Cerebellar nuclear complex (tissue), 1 donor: ENCODE measurements around the gene FAM3A.
"Not testable (repeated sequence)": the region's sequence is repeated elsewhere in the genome, so short reads cannot be mapped to it uniquely, and the experiment has no call there.

Experiments
- DNase-seq, 2 experiments: peaks; one replicate each; lab custom pipeline; 2025; lab: John Stamatoyannopoulos, UW

Gene FAM3A

GRCh38 chrX:154505734-154506133, 10.3 kb downstream of the FAM3A start:
- no peak for DNase-seq

GRCh38 chrX:154502989-154503388, 13.0 kb downstream of the FAM3A start:
- DNase-seq = no peak

DNA sequence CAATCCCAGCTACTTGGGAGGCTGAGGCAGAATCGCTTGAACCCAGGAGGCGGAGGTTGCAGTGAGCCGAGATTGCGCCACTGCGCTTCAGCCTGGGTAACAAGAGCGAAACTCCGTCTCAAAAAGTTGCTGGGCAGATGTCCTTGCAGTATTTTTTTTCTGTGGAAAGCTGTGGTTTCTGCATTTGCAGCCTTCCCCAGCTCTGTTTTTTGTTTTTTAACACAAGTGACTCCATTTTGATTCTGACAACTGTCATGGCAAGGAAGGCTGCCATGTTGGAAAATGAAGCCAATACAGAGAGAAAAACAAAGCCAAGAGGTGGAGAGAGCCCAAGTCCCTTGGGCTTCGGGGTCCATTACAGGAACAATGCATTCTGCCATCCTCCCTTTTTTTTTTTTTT, 13.9 kb downstream of the FAM3A start:
- no peak for DNase-seq

DNA sequence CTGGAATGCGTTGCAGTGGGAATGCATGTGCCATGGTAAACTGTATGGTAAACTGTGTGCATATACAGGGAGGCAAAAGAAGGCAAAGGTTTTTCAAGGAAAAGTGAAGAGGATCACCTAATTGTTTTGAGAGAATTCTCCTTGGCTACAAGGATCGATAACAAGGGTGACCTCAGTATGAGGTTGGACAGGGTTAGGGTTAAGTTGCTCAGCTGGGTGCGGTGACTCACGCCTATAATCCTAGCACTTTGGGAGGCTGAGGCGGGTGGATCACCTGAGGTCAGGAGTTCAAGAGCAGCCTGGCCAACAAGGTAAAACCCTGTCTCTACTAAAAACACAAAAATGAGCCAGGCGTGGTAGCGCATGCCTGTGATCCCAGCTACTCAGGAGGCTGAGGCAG, 14.6 kb downstream of the FAM3A start:
- not testable (repeated sequence) for DNase-seq

GRCh38 chrX:154496591-154497137, 19.4 kb downstream of the FAM3A start:
- not testable (repeated sequence) for DNase-seq

GRCh38 chrX:154495472-154495922, 20.5 kb downstream of the FAM3A start:
- no peak for DNase-seq

DNA sequence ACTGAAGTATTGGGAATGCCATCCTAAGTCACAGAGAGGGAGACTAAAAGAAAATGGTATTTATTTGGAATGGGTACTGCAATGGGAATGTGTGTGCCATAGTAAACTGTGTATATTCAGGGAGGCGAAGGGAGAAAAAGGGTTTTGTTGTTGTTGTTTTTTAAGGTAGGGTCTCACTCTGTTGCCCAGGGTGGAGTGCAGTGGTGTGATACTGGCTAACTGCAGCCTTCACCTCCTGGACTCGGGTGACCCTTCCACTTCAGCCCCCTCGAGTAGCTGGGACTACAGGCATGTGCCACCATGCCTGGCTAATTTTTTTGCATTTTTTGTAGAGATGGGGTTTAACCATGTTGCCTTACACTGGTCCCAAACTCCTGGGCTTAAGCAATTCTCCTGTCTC, 21.3 kb downstream of the FAM3A start:
- DNase-seq = no peak

GRCh38 chrX:154490414-154491083, 25.5 kb downstream of the FAM3A start, which contains the start of gene SLC10A3:
SLC10A3 (minus strand) TSS chrX:154490629; CDS start chrX:154488940, 1,689 bp downstream.
- peak; percentile 43 to 63 for DNase-seq

- no peak for DNase-seq
These were observed 26.0 kb downstream of the FAM3A start for GRCh38 chrX:154490021-154490413.

DNA sequence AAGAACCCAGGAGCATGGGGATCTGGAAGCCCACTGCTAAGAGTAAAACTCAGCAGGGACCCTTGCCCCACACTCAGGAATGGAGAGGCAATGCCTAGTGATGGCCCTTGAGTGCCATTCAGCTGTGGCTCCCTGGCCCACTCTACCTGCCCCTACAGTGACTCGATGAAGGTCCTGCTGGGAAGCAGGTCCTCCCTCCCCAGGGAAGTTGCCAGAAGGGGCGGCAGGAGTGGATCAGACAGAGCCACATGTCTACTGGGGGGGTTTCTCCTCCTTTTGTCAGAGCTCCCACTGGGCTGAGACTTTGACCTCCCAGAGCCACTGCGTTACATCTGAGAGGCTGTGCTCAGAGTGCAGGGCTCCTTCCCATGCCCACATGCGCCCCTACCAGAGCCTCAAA, 26.9 kb downstream of the FAM3A start:
- no peak for DNase-seq

GRCh38 chrX:154488336-154489075, 27.5 kb downstream of the FAM3A start:
- no peak for DNase-seq

DNA sequence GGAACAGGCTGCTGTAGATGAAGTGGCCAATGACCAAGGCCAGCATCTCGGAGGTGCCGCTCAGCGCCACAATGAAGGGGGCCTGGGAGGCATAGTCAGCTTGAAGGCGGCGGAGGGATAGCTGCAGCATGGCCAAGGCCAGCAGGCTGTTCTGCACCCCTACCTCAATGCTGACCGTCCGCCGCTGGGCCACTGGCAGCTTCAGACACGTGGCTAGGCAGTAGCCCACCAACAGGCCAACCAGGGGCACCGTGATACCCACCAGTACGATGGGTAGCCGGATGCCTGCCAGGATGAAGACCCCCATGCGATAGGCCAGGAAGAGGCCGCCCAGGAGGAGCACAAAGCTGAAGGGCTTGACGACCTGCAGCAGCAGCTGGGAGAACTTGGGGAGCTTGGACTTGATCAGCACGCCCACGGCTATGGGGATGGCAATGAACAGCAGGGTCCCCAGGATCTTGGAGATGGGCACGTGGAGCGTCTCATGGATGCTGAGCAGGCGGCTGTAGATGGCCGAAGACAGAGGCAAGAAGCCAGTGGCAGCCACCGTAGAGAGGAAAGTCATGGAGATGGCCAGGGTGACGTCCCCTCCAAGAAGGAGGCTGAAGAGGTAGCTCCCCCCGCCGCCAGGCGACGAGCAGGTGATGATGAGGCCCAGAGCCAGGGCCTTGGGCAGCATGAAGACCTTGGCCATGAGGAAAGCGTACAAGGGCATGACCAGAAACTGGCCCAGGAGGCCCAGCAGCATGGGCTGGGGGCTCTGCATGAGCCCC, 28.3 kb downstream of the FAM3A start:
- no peak for DNase-seq

GRCh38 chrX:154486396-154487207, 29.4 kb downstream of the FAM3A start, which contains the start of gene UBL4A:
UBL4A (minus strand) TSS chrX:154486615; CDS start chrX:154486584, 31 bp downstream.
- DNase-seq = no peak

DNA sequence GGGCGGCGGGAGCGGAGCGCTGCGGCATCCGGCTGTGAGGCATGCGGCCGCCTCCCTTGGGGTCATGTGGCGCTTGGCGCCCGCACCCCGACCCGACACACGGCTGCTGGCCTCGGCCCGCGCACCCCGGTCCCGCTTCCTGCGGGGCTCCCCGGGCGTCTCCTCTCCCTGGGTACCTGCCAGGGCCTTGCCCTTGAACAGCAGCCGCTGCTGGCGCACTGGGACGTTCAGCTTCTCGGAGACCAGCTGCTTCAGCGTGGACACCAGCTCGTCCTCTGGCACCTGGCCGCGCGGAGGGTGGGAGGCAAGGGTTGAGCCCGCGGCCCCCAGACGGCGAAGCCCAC, 30.0 kb downstream of the FAM3A start:
- DNase-seq = no peak

GRCh38 chrX:154485150-154486051, 30.6 kb downstream of the FAM3A start:
- DNase-seq = no peak

DNA sequence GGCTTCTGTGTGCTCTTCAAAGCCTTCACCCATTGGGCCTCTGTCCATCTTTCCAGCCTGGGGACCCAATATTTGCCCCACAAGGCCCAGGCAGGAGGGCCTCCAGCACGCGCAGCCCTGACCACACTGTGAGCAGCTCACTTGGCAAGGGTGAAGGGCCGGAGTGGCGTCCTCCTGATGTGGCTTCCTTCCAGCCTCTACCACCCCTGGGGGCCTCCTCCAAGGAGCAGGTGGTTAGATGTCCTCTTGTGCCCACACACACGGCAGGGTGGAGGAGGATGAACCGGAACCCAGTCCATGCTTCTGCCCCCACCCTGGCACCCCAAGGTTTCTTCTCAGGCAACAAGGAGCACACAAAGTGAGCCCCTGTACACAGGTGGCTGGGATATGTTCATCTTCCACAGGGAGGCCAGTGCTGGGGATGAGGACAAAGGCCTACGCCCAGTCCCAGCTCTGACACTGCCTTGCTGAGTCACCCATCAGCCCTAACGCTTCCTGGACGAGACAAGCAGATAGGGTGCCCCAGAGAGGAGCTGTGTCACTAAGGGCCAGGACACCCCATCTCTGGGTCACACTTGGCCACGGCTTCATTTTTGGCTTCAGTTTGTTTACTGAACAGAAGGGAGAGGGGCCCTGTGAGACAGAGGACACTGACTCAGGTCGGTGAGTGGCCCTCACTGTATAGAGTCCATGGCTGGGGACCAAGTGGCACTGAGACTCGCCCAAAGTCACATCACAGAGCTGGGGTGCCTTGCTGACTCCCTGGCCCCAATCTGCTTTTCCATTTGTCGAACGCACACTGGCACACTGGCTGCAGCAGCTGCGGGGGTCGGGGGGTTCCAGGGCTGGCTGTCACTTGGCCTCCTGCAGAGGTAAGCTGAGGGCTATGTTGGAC, 31.5 kb downstream of the FAM3A start:
- DNase-seq = no peak

DNA sequence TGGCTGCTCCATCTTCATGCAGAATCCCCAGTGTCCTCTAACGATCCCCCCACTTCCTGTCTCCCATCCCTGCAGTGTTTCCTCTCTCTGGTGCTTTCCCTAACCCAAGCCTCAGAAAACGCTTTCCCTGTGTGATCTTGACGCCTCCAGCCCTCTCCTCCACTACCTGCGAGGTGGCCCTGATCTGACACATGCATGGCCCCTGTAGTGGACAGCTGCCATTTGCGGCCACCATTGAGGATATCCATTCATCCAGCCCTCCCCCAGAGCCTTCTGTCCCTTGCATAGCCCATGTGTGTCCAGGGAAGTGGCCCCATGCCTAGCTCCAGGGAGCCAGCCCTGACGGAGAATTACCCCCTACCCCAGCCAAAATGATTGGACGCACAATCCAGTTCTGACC, 32.7 kb downstream of the FAM3A start:
- DNase-seq = no peak

DNA sequence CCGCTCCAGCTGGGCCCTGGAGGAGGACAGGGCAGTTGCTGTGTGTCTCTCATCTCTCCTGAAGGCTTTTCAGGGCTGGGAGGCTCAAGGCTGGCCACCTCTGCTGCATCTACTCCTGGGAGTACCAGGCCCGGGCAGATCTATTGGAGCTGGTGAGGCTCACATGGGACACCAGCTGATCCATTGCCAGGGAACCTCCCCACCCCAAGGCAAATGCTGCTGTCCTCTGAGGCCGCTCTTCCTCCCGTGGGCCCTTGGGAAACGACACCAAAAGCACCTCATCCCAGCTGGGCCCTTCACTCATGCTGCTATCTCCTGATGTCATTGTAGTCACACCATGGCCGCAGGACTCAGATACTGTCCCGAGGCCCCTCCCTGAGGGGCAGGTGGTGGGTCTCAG, 33.2 kb downstream of the FAM3A start:
- no peak for DNase-seq

DNA sequence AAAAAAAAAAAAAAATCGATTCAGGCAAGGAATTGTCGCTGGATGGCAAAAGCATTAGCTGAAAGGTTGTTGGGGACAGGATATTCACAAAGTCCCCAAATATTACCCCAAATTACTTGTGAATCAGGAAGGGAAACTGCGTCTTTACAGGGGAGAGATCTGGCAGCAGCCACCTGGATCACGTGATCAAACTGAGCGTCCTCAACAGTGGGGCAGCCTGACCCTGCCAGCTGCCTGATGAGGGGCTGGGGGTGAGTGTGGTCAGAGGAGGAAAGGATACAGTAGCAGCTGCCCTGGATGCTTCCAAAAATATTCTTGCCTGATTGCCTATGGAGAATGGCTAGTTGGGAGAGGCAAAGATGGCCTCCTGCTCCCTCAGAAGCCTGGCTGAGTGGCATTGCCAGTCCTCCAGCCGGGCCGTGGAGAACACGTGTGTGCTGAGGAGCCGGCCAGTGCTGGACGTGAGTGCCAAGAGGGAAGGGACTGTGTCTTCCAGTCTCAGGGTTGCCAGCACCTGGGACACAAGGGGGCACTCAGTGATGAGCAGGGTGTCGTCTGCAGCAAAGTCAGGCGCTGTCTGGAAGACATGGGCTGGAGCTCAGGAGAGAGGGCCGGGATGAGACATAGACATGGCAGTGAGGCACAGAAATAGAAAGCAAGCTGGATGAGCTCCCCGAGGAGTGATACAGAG, 34.0 kb downstream of the FAM3A start:
- DNase-seq = no peak
